Cardiac fibroblast (primary cell): ENCODE data around the gene TSPAN9.

Experiments used
- DNase-seq, 2 donors: peaks; one replicate each; pipeline versions ENCODE4 v3.0.0 to v3.0.0-alpha.2; 2010; ENCODE audit warnings: low read depth in 2 of 2
- H3K4me3 ChIP-seq, 2 donors: replicated peaks in 1 of 2; 1 replicate in 1 of 2; 2 replicates in 1 of 2; pipeline ENCODE4 v1.5.1; 2011; ENCODE audit warnings: low read depth in 2 of 2, low read length in 2 of 2, mild to moderate bottlenecking in 2 of 2, moderate library complexity in 1 of 2
- TF ChIP-seq, protein P1 (sequence below): IDR thresholded peaks from one replicate; pipeline ENCODE4 v1.5.1; 2011; ENCODE audit warnings: low read depth, mild to moderate bottlenecking, low read length, inconsistent platforms

Gene TSPAN9

DNA sequence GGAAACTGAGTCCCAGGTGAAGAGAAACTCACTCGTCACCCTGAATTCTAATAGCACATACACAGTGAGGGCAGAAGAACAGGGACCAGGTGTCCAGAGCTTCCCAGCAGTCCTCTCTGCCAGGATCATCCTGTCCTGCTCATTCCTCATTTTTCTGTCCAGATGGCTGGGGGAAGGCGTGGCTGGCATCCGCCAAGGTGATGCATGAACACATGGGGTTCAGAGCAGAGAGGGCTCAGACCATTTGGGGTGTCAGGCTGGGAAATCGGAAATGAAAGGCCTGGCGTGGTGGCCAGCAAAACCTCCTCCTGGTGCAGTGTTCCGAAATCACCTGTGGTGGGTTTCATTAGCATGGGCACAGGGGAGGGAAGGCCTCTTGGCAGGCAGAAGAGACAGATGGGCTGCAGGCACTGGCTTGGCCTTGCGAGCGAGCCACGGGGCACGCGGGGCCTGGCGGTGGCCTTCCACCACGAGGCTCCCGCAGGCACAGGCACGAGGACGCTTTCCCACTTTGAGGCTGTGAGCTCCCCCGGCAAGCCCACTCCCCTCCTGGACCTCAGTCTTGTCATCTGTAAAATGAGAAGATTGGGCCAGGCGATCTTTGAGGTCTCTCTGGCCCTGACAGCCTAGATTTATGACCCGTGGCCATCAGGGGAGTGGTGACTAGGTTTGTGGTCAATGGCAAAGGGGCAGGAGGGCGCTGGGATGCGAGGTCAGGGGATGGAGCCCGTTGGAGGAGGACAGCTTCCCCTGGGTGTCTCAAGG, 68.5 kb downstream of the TSPAN9 start:
- no peak for DNase-seq
- TF ChIP-seq, protein P1, sequence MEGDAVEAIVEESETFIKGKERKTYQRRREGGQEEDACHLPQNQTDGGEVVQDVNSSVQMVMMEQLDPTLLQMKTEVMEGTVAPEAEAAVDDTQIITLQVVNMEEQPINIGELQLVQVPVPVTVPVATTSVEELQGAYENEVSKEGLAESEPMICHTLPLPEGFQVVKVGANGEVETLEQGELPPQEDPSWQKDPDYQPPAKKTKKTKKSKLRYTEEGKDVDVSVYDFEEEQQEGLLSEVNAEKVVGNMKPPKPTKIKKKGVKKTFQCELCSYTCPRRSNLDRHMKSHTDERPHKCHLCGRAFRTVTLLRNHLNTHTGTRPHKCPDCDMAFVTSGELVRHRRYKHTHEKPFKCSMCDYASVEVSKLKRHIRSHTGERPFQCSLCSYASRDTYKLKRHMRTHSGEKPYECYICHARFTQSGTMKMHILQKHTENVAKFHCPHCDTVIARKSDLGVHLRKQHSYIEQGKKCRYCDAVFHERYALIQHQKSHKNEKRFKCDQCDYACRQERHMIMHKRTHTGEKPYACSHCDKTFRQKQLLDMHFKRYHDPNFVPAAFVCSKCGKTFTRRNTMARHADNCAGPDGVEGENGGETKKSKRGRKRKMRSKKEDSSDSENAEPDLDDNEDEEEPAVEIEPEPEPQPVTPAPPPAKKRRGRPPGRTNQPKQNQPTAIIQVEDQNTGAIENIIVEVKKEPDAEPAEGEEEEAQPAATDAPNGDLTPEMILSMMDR, result no peak
- H3K4me3 ChIP-seq, result no peak overlapping the region

DNA sequence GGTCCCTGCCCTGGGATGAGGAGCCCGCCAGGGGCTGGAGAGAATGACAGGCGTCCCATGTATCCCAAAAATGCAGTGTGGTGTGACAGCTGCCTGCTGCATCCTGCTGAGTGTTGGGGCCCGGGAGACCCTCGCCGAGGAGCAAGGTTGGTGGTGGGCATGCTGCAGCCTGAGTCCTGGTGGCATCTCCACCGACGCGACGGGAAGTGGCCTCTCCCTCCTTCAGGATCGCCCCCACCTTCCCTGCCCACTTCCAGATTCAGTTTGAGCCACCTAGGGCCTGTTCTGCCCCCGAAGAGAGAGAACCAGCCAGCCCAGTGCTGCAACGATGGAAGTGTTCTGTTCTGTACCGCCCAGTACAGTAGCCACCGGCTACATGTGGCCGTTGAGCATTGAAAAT, 70.1 kb downstream of the TSPAN9 start:
- TF ChIP-seq, protein P1, result no peak
- no peak overlapping the region for H3K4me3 ChIP-seq
- no peak for DNase-seq

DNA sequence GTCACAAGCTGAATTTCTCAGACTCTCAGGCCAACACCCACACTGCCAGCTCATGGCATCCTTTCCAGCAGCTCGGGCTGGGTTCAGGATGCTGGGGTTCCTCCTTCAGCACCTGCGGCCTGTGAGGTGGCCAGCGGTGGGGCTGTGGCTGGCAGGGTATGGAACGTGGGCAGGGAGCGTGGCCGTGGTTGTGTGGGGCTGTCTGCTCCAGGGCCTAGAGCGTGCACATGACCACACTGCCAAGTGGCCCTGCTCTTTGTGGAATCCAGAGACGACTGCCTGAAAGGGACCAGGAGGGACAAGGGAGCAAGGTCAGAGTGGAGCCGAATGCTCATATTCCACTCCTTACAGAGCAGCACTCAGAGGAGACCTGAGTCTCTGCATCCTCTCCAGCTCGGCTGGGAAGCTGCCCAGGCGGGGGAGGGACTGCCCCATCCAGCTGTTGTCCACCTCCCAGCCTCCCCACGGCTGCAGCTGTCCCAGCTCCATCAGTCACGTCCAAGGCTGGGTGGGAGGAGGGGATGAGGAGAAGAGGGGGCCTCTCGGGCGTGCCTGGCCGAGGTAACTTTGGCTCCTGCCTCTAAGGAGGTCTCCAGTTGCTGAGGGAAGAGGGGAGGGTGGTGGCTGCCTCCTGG, 71.3 kb downstream of the TSPAN9 start:
- TF ChIP-seq, protein P1, result no peak
- no peak overlapping the region for H3K4me3 ChIP-seq
- peak in 1 of 2 donors; percentile 32 for DNase-seq

DNA sequence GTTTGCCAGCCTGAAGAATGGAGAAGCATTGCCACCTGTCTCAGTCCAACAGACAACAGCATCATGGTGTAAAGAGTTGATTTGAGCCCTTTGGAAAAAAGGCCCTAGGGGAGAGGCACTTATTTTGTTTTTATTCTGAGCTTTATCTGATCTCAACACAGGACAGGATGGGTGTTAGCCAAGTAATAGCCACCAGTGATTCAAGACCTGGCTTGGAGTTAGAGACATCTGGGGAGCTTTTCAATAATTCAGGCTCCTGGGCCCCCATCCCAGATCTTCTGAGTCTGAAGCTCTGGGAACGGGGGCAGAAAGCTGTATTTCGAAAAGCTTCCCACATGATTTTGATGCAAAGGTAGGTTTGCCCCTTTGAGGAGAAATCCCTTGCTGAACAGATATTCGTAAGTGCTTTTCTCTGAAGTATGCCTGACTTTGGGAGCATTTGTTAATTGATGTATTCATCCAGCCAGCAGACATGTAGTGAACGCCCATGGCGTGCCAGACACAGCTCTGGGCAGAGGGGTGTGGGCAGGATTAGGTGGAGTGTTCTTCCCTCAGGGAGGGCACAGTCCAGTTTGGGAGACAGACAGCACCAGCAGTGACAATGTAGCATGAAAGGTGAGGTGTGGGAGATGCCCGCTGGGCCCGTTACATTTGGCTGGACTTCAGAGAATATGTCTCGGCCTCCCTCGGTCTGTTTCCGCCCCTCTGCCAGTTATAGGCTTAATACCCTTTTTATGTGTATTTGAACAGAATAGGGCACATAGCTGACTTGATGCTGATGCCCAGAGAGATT, 72.5 kb downstream of the TSPAN9 start:
- TF ChIP-seq, protein P1, result no peak
- DNase-seq, result no peak
- no peak overlapping the region for H3K4me3 ChIP-seq

DNA sequence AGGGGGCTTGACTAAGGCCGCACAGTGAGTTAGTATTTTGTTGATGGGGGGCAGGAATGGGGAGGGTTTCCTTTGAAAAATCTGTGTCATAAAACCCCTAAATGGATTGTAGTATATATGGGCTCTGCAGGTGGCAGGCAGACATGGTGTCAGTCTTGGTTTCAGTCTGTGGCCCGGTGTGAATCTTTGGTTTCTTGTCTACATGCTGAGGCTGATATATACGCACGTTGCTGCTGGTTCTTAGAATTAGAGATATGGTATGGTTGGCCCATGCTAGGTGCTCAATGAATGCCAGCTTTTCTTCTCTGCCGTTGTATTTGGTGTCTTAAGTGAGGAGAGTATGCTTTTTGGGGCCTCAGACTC, 73.1 kb downstream of the TSPAN9 start:
- TF ChIP-seq, protein P1, result no peak
- H3K4me3 ChIP-seq, result no peak overlapping the region
- no peak for DNase-seq

DNA sequence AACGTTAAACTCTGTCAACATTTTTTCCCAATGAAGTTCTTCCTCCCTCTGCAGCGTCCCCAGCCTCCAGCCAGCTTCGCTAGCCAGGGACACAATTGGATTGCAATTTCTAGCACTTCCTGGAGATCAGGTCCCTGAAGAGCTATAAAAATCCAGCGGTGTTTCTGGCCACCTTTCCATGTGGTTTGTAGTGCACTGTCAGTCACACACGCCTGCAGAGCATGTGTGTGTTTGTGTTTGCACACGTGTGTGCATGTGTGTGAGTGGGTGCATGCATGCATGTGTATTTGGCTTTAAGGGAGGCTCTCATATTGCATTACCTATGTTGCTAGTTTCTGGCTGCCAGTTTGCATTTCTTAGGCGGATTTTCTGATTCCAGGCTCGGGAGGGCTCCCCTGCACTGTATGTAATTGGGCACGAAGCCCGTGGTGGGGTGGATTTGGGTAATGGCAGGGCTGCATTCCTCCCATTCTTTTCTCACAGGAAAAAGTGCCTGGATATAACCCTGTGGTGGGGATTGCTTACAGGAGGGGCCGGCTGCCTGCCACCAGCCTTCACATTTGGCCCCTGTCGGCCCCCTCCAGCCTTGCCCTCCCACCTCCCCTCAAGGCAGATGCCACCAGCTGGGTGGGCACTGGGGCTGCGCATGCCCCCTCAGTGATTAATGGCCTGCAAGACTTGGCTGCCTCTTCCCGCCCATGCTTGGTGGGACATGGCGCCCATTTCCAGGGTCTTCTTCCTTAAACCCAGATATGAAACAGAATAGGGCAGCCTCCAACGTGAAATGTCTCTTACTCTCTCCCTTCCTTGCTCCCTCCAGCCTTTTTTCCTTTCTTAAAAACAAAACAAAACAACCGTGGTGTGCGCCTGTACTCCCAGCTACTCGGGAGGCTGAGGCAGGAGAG, 74.0 kb downstream of the TSPAN9 start:
- H3K4me3 ChIP-seq, result no peak overlapping the region
- DNase-seq, result peak; percentile 55 to 68
- TF ChIP-seq, protein P1, result no peak
